ES-I3 (cell line): ENCODE data around the gene ARNT2.

Source experiments
- H3K36me3 ChIP-seq: 2 replicates; pipeline ENCODE4 v1.6.1; 2013; ENCODE audit warnings: mild to moderate bottlenecking, low read length, control low read depth, moderate library complexity; ENCODE audit not compliant: insufficient read depth
- H3K4me1 ChIP-seq: 2 replicates; pipeline ENCODE4 v1.6.1; 2013; ENCODE audit warnings: mild to moderate bottlenecking, control low read depth, low read length; ENCODE audit not compliant: insufficient read depth
- H3K9ac ChIP-seq: 2 replicates; pipeline ENCODE4 v1.6.1; 2013; ENCODE audit warnings: low read depth, mild to moderate bottlenecking, low read length, moderate library complexity
- H3K9me3 ChIP-seq: 2 replicates; pipeline ENCODE4 v1.6.1; 2013; ENCODE audit warnings: mild to moderate bottlenecking, low read length, moderate library complexity; ENCODE audit not compliant: control insufficient read depth, insufficient read depth

ARNT2 gene

DNA sequence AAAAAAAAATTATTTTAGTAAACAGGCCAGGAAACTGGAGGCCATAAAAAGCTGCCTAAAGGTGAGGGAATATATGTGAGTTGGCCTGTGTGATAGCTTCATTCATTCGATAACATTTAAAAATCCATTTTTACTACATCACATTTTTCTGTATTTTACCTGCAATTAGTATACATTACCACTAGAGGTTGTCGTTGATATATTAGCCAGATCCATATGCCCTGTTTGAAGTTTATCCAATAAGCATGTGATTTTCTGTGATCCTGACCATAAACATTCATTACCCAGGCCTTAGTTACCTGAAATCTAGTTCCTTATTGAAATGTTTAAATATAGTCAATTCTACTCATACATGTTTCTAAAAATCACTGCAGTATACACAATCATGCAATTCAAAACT lies 71.4 kb downstream of the ARNT2 start:
- Histone ChIP-seq H3K36me3 (no peaks in the 10 kb centered on the region; the same call in 1 of the 2 replicates), H3K4me1 (peaks cover 23% of the 10 kb centered on the region), H3K9me3 (peaks cover 2% of the 10 kb centered on the region; the same call in 1 of the 2 replicates), H3K9ac (no peak overlapping the region)

DNA sequence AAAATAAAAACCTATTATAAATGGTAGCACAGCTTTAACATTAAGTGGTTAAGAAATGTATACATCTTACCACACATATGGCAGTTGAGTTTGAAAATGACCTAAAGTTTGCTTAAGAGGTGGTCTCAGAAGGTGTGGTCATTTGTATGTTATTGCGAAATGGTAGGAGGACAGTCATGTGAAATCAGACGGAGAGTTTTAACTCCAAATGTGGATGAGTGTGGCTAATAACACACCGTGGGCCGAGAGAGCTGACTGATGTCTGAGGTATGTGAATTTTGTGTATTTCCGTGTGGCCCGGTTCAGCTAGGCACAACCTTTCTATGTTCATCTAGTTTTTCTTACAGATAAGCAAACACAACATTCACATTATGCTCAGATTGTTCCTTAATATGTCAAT lies 71.9 kb downstream of the ARNT2 start:
- Histone ChIP-seq H3K36me3 (no peaks in the 10 kb centered on the region; the same call in 1 of the 2 replicates), H3K4me1 (peaks cover 26% of the 10 kb centered on the region), H3K9ac (no peak overlapping the region), H3K9me3 (peaks cover 2% of the 10 kb centered on the region; the same call in 1 of the 2 replicates)

DNA sequence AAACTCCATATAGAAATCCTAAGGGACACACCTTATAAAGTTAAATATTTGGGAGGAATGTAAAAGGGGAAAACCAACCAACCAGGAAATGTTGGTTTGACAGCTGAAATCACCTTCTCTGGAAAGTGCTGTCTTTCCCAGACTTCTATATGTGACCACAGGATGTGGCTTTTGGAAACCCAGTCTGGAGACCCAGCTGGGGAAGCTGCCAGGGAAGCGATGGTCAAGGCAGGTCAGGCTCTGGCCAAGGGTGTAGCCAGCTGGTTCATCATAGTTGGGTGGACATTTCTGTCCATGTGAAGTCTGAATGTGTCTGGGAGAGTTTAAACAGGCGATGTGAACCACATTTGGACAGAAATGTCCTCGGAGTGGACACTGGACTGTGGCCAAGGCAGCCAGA lies 73.9 kb downstream of the ARNT2 start:
- H3K9ac ChIP-seq, result no peak overlapping the region
- H3K9me3 ChIP-seq, result peaks cover 2% of the 10 kb centered on the region; the same call in 1 of the 2 replicates
- peaks cover 15% of the 10 kb centered on the region for H3K4me1 ChIP-seq
- no peaks in the 10 kb centered on the region; the same call in 1 of the 2 replicates for H3K36me3 ChIP-seq

DNA sequence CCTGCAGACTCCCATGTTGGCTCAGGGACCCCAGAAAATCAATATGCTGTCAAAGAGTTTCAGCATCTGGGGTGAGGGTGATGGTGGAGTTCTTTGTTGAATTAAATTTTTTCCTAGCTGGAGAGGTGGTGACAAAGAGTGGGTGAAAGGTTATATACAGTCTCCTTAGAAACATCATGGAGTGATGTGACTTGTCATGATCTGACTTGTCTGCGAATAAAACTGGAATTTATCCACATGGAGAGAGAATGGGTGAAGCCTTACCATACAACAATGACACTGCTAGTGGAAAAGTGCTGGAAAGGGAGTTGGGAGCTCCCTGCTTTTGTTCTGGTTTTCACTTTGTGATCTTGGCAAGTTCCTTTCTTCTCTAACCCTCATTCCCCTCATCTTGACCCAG lies 75.0 kb downstream of the ARNT2 start:
- Histone ChIP-seq H3K9me3 (peaks cover 2% of the 10 kb centered on the region; the same call in 1 of the 2 replicates), H3K9ac (no peak overlapping the region), H3K36me3 (no peaks in the 10 kb centered on the region; the same call in 1 of the 2 replicates), H3K4me1 (peaks cover 7% of the 10 kb centered on the region; the same call in 1 of the 2 replicates)

DNA sequence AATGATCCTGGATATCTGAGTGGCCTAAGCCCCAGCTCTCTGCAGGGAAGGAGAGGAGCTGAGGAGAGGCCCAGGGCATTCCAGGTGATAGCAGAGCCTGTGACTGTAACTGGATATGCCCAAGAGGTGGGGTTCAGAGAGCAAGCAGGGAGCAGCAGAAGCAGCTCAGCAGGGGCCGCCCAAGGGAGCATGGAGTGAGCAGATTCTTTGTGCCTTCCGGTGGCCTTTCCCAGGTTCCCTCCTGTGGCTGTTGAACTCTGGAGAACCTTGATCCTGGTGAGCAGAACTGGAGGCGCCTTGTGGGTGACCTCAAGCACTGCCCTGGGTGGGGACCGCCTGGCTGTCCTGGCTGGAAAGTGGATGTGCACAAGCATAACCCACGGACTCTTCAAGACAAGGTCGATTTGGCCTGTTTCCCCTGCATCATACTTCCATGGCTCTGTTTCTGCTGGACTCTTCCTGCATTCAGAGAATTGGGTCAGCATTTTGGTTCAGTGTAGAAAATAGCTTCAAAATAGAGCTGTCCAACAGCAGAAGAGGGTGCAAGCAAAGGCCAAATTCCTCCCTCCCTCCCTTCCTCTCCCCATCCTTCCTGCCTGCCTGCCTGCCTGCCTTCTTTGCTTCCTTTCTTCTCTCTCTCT lies 76.1 kb downstream of the ARNT2 start:
- Histone ChIP-seq H3K9ac (no peak overlapping the region), H3K4me1 (peaks cover 7% of the 10 kb centered on the region; the same call in 1 of the 2 replicates), H3K9me3 (no peaks in the 10 kb centered on the region; the same call in 1 of the 2 replicates), H3K36me3 (no peaks in the 10 kb centered on the region; the same call in 1 of the 2 replicates)

DNA sequence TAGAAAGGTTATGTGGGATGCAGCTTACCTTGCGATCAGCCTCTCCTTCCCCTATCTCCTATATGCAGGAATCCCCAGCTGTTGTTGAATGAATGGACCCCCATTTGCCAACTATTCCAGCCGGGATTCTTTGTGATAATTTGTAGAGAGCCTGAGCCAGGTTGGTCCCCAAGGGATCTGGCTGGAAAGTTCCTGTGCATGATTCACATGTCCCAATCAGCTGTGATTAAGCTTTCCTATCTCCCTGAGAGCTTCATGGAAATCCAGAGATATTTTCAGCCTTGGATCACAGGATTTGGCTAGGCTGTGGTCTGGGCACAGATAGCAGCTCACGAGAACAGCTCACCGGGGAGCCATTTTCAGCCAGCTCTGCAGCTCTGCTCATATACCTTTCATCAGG lies 76.7 kb downstream of the ARNT2 start:
- Histone ChIP-seq H3K9me3 (no peaks in the 10 kb centered on the region; the same call in 1 of the 2 replicates), H3K36me3 (no peaks in the 10 kb centered on the region; the same call in 1 of the 2 replicates), H3K9ac (no peak overlapping the region), H3K4me1 (peaks cover 7% of the 10 kb centered on the region; the same call in 1 of the 2 replicates)

DNA sequence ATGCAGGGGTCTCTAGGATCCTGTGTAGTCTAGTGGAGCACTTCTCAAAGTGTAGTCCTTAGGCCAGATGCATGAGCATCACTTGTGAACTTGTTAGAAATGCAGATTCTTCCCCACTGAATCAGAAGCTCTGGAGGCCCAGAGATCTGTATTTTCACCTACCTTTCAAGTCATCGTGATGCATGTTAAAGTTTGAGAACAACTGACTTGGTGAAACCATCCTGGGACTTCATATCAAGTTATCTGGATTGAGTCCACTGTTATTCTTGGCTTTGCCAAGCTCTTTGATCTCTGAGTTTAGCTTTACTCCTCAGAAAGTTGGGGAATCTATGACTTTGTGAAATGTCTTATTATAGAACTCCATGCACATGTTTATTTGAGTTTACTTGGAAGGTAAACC lies 78.5 kb downstream of the ARNT2 start:
- H3K9me3 ChIP-seq, result no peaks in the 10 kb centered on the region
- no peak overlapping the region for H3K9ac ChIP-seq
- H3K4me1 ChIP-seq, result peaks cover 7% of the 10 kb centered on the region; the same call in 1 of the 2 replicates
- H3K36me3 ChIP-seq, result no peaks in the 10 kb centered on the region

DNA sequence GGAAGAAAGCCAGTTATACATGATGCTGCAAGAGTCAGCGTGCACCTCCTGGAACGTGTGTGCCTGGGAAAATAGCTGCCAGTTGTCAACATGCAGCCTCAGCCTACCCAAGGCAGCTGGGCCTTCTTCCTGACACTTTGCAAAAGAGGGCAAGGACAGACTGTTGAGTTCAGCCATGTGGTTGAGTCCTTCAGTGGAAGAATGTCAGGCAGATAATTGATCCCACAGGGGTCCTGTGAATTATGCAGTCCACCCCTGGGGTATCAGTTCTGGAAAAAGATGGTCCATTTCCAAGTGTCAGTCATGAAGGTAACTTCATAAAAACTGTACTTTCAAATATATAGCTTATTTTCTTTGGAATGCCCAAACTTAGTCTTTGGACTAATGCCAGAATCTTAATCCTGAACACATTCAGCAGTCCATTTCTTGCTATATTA lies 79.6 kb downstream of the ARNT2 start:
- Histone ChIP-seq H3K4me1 (peaks cover 7% of the 10 kb centered on the region; the same call in 1 of the 2 replicates), H3K9me3 (no peaks in the 10 kb centered on the region), H3K9ac (no peak overlapping the region), H3K36me3 (no peaks in the 10 kb centered on the region)

DNA sequence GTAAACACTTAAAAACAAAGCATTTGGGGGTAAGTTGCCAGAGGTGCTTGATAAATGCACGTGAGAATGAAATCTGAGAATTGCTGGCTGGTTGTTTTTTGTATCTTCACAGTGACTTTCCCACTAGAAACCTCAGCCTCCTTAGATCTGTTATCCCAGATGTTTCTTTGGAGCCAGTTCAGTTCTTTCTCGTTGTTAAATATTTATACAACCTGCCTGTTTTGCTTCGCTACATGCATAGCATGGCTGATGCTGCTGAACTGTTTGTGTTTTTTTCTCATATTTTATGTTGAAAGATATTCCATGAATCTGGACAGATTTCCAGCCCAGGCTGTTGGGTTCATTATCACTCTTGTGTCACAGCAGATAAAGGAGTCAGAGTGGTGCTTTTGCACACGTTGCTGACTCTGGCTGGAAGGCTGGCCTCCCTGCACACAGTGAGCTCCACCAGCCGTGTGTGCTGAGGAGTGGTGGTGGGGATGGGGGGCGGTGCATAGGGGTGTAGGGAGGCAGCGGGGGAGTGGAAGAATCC lies 80.2 kb downstream of the ARNT2 start:
- no peak overlapping the region for H3K9ac ChIP-seq
- H3K4me1 ChIP-seq, result peaks cover 7% of the 10 kb centered on the region; the same call in 1 of the 2 replicates
- no peaks in the 10 kb centered on the region for H3K9me3 ChIP-seq
- no peaks in the 10 kb centered on the region for H3K36me3 ChIP-seq

DNA sequence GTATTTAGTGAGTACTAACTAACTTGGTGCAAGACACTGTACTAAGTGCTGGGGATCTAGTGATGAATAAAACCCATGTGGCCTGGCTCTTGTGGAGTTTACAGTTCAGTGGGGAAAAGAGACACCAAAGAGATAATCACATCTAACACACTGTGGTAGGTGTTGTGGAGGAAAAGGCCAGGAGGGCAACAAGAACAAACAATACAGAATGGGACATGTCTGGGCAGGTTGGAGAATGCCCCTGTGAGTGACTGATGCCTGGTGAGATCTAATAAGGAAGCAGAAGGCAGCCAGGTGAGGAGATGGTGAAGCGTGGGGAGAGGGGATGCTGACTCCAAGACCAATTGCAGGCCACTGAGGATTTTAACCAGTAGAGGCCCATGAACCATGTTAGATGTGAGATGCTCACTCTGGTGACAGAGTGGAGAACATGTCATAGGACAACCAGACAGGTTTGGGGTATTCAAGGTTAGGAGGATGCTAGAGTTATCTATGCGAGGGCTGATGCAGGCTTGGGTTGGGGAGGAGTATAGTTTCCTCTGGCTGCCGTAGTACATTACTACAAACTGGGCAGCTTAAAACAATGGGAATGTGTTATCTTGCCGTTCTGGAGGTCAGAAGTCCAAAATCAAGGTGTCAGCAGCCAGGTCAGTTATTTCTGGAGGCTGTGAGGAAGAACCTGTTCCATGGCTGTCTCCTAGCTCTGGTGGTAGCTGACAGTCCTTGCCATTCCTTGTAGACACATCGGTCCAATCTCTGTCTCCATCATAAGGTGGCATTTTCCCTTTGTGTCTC lies 81.4 kb downstream of the ARNT2 start:
- Histone ChIP-seq H3K9ac (no peak overlapping the region), H3K4me1 (peaks cover 4% of the 10 kb centered on the region; the same call in 1 of the 2 replicates), H3K9me3 (no peaks in the 10 kb centered on the region), H3K36me3 (no peaks in the 10 kb centered on the region)

DNA sequence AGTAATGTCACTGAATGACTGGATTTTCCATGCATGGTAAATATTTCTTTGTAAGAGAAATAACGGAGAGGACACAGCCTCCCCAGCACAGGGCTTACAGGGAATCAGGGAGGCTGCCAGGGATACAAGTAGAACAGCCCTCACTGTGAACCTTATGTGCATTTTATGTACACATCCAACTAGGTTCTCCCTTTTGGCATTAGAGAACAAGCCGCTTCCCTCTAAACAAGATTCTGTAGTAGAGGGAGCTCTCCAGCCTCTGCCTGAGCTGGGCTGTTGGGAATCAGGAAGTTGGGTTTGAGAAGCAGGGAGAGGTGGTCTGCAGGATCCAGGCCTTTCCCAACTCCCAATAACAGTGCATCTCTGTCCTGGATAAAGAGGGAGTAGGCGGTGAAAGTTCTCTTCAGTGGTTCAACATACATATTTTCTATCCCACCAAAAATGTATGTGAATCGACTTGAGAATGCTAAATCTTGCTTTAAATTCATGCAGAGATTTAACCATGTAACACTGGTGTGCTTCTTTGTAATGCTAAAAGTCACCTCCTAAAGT lies 83.7 kb downstream of the ARNT2 start:
- Histone ChIP-seq H3K36me3 (no peaks in the 10 kb centered on the region), H3K4me1 (no peaks in the 10 kb centered on the region), H3K9me3 (no peaks in the 10 kb centered on the region), H3K9ac (no peak overlapping the region)

DNA sequence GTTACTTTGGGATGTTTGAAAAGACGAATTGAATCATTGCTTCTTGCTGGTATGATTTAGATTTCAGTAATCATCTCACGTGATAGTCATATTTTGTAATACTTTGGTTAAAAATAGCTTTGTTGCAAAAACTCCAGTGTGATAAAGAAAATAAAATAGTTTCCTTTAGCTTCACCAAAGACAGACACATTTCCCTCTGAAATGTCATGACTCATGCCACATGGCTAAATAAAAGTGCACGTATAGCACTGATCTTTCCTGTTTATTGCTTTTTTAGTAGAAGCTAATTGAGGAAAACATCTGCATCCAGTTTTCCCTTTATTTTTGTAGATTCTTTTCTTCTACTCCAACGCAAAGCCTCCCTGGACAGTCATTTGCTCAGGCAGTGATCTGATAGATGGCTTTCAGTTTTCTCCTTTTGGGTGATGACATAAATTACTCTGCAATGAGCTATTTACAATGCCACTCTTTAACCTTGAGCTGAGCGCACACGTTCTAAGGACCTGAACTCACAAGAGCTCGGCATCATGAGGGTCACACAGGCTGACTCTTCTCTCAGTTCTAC lies 84.9 kb downstream of the ARNT2 start:
- Histone ChIP-seq H3K36me3 (no peaks in the 10 kb centered on the region), H3K9ac (no peak overlapping the region), H3K9me3 (no peaks in the 10 kb centered on the region), H3K4me1 (peaks cover 3% of the 10 kb centered on the region)

DNA sequence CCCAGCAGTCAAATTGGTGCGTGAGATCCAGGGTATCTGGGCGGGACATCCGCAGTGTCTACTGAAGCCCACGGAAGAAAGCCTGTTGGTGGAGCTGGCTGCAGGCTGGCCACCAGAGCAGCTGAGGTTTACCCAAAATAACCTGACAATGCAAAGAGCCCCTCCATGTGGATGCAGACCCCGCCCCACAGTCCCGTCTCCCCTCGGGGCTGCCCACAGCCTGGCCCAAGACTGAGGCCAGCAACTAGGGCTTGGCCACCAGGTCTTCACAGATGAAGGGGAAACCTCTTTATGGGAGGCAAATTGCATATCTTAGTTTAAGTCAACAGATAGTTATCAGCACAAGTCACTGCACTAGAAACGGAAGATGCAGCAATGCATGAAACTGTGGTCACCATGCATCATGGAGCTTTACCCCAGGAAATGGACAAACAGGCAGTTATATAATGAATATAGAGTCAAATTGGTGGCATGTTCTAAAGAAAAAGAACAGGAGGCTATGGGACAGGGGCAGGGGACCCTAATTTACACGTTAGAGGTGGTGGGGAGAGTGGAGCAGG lies 86.3 kb downstream of the ARNT2 start:
- Histone ChIP-seq H3K36me3 (no peaks in the 10 kb centered on the region), H3K9ac (no peak overlapping the region), H3K4me1 (peaks cover 10% of the 10 kb centered on the region)

More for the DNA sequence above, 86.3 kb downstream of the ARNT2 start:
- no peaks in the 10 kb centered on the region for H3K9me3 ChIP-seq
